ENCODE measurements around the gene ZNF256.
A peak's percentile ranks its signal among the peaks of the same experiment; 100 is the strongest.

Gene ZNF256

GRCh38 chr19:57947419-57948134, at the start of gene ZNF256:
TSS of gene ZNF256 (minus strand) at chr19:57947706. CDS start at chr19:57947474, 232 bp downstream.
- peak; percentile 95 for DNase-seq

GRCh38 chr19:57992841-57993240, 45.3 kb upstream of the ZNF256 start:
- DNase-seq: no peak

- DNase-seq: no peak
Observed at GRCh38 chr19:57978586-57979289, 31.2 kb upstream of the ZNF256 start.

GRCh38 chr19:57974434-57974833, 26.9 kb upstream of the ZNF256 start, which contains the start of gene C19orf18:
TSS of gene C19orf18 (minus strand) at chr19:57974534. CDS start at chr19:57974432, 102 bp downstream.
- DNase-seq: no peak

- DNase-seq: no peak
Observed at GRCh38 chr19:57964761-57965160, 17.3 kb upstream of the ZNF256 start.

- no peak for DNase-seq
Observed at GRCh38 chr19:57961785-57962184, 14.3 kb upstream of the ZNF256 start.

- DNase-seq: no peak
Observed at GRCh38 chr19:57954996-57955395, 7.5 kb upstream of the ZNF256 start.

GRCh38 chr19:57949702-57950101, 2.2 kb upstream of the ZNF256 start:
- no peak for DNase-seq

GRCh38 chr19:57949296-57949695, 1.8 kb upstream of the ZNF256 start:
- DNase-seq: no peak

GRCh38 chr19:57947088-57947418, 453 bp downstream of the ZNF256 start:
- DNase-seq: no peak

- no peak for DNase-seq
Observed at GRCh38 chr19:57946316-57946715, 1.2 kb downstream of the ZNF256 start.

- no peak for DNase-seq
Observed at GRCh38 chr19:57941593-57941992, 5.9 kb downstream of the ZNF256 start.

GRCh38 chr19:57935731-57936130, 11.8 kb downstream of the ZNF256 start:
- no peak for DNase-seq

- peak; percentile 49 for DNase-seq
Observed at GRCh38 chr19:57934820-57935665, 12.5 kb downstream of the ZNF256 start, which contains the start of gene ZNF418. TSS of gene ZNF418 (minus strand) at chr19:57935402. CDS start at chr19:57933822, 1,580 bp downstream.

- no peak for DNase-seq
Observed at GRCh38 chr19:57927587-57927986, 19.9 kb downstream of the ZNF256 start.

- DNase-seq: peak; percentile 84
Observed at GRCh38 chr19:57916168-57916995, 31.1 kb downstream of the ZNF256 start, which contains the start of gene ZNF417. TSS of gene ZNF417 (minus strand) at chr19:57916592. CDS start at chr19:57916411, 181 bp downstream.

GRCh38 chr19:57914531-57914930, 33.0 kb downstream of the ZNF256 start:
- DNase-seq: no peak

GRCh38 chr19:57907394-57907793, 40.1 kb downstream of the ZNF256 start:
- no peak for DNase-seq

GRCh38 chr19:57905258-57905657, 42.2 kb downstream of the ZNF256 start:
- DNase-seq: no peak

GRCh38 chr19:57903618-57904184, 43.8 kb downstream of the ZNF256 start:
- DNase-seq: no peak

GRCh38 chr19:57900311-57900710, 47.2 kb downstream of the ZNF256 start:
- DNase-seq: no peak

All from activated CD4-positive, alpha-beta T cell treated with anti-CD3 and anti-CD28 coated beads for 48 hours (primary cell).